GM18526 (cell line): ENCODE data around the gene SEPTIN12.

ENCODE experiments used
- POLR2A ChIP-seq: IDR thresholded peaks from 3 replicates; pipeline ENCODE4 v1.6.1; 2011; ENCODE audit not compliant: insufficient read length; ENCODE audit errors: extremely low read depth

The SEPTIN12 gene

DNA sequence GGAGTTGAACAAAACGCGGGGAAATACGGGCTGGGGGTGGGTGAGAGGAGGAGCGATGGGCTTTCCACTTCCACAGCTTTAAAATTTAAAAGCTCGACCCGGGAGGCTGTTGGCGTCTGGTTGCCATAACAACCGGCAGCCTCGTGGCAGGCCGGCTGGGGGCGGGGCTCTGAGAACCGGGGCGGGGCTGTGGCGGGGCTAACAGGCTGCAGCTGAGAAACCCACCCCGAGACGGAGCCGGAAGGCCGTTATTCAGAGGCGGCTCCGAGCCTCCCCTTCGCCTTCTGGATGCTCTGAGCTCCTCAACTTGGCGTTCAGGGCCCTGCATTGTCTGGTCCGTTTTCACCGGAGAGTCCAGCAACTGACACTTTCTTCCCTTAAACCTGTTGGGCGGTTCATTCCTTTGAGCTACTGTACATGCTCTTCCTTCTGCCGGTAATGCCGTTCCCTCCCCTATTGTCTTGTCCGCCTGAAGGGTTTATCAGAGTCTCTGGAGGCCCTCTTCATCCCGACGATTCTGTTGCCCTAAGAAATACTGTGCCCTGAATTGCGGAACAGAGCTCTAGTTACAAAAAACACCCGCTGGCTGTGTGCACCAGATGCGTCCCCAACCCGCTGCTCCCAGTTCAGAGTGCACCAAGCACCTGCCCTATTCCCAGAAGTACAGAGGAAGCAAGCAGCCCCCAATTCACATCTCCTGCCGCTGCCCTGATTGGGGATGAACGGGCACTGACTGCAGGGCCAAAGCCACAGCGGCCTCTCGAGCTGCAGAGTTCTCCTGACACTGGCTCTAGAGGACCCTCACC, 53.2 kb downstream of the SEPTIN12 start:
- peak; percentile 69 for TF ChIP-seq POLR2A

DNA sequence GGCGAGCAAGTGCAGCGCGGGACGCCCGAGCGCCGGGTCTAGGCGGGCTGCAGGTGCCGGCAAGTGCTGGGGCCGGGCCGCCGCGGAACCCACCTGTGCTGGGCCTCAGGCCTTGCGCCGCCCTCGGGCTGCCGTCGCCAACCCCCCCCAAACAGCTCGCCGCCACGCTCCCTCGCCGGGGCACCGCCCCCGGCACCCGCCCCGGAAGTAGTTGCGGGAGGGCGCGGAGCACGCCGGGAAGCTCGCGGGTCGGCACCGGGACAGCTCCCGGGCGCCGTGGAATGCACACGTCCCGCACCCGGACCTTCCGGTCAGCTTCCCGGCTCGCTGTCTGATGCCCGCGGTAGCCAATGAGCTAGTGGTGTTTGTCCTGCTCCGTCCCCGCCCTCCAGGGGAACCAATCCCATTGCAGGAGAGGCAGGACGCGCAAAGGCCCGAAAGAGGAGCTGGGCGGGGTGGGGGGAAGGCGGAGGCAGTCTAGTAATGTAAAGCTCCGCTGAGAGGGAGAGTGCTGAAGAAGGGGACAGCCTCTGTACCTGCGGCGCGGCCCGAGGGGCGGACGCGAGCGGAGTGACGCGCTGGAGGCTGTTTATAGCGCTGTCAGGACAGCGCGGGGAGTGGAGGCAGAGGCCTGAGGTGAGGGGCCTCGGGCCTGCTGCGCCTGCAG, 53.9 kb downstream of the SEPTIN12 start, which contains the start of the genes ANKS3 and DNAAF8:
TSS of gene ANKS3 (minus strand) at position 209 of the 667 bp plus-strand sequence. CDS start 4,122 bp downstream, outside the sequence.
TSS of gene DNAAF8 (plus strand) at position 475 of the 667 bp plus-strand sequence. CDS start 1,978 bp downstream, outside the sequence.
- peak; percentile 47 for TF ChIP-seq POLR2A

DNA sequence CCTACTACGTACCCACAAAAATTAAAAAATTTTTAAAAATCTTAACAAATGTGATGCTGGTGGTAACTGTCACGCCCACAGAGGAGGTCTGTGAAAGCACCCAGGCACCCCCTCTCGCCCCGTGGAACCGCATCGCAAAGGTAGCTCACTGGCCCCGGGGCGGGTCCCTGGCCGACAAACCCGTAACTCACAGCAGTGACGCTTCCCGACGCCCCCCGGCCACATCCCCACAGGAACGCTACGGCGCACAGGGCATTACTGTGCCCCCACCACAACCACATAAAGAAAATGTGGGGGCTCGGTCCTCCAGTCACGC, 54.4 kb downstream of the SEPTIN12 start:
- TF ChIP-seq POLR2A, result no peak

DNA sequence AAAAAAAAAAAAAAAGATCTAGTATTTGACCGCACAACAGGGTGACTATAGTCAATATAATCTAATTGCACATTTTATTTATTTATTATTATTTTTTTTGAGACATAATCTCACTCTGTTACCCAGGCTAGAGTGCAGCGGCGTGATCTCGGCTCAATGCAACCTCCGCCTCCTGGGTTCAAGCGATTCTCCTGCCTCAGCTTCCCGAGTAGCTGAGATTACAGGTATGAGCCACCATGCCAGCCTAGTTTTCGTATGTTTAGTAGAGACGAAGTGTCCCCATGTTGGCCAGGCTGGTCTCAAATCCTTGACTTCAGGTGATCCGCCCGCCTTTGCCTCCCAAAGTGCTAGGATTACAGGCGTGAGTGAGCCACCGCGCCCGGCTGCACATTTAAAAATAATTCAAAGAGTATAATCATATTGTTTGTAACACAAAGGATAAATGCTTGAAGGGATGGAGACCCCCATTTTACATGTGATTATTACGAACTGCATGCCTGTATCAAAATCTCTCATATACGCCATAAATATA, 54.9 kb downstream of the SEPTIN12 start:
- no peak for TF ChIP-seq POLR2A

DNA sequence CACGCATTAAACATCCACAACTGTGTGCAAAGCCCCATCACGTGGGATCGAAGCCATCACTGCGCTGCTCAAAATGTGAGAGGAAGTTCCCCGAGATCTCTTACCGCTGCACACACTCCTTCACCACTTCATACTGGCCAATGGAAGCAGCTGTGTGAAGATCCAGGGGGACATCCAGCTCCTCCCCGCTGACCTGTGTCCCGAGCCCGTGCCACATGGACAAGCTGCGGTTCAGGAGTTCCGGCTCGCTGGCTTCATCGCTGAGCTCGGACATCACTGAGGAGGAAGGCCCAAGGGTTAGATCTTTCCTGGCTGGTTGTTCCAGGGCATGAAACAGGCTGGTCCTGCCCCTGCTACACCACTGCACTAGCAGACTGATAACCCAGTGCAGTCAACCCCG, 58.3 kb downstream of the SEPTIN12 start:
- TF ChIP-seq POLR2A, result no peak

DNA sequence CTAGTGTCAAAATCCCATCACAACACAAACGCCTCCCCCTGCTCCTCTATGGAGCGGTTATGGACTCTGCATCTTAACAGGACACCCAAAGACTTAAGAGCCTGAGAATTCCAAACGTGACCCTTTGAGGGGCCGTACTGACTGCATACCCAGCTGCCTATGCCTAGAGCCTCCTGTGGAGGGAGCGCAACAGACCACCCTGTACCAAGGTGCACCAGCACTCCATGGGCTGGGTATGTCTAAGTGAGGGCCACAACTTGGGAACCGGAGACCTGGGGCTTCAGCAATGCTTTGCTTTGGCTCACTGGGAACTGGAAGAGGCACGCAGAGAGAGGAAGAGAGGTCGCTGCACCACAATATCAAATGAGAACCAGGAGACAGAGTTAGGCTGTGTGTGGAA, 59.5 kb downstream of the SEPTIN12 start:
- TF ChIP-seq POLR2A, result no peak
